CD4-positive, CD25-positive, alpha-beta regulatory T cell (primary cell): ENCODE measurements around the gene STOX2. TPM values are rescaled to one million over a fixed set of nuclear protein-coding genes. Genes with fewer than 3 reads are reported as not detected.
"Not testable (repeated sequence)": the region's sequence is repeated elsewhere in the genome, so short reads cannot be mapped to it uniquely, and the experiment has no call there.

Experiments used
- ATAC-seq, 2 donors: fragments of 150-1000 bp; cut with Tn5 transposase; one replicate each; pipeline ENCODE4 v1.10.0; 2021; ENCODE audit warnings: low read depth in 2 of 2, moderate number of reproducible peaks in 2 of 2, moderate library complexity in 1 of 2
- DNase-seq, 3 donors: peaks; one replicate each; pipeline versions ENCODE4 v3.0.0 to v3.0.0-alpha.2; 2012 to 2022; ENCODE audit warnings: mixed read lengths in 1 of 3
- H3K27ac ChIP-seq: one replicate; pipeline ENCODE4 v1.7.0; 2013; ENCODE audit warnings: mild to moderate bottlenecking, low read length; ENCODE audit not compliant: insufficient read depth, poor library complexity, severe bottlenecking
- H3K27me3 ChIP-seq: one replicate; pipeline ENCODE4 v1.7.0; 2013; ENCODE audit warnings: low read length; ENCODE audit not compliant: control insufficient read depth, insufficient read depth
- H3K36me3 ChIP-seq: one replicate; pipeline ENCODE4 v1.7.0; 2013; ENCODE audit warnings: mild to moderate bottlenecking, low read length, moderate library complexity; ENCODE audit not compliant: control insufficient read depth, insufficient read depth
- H3K4me1 ChIP-seq: 2 replicates; pipeline ENCODE4 v1.7.0; 2013; ENCODE audit warnings: mild to moderate bottlenecking, low read length; ENCODE audit not compliant: insufficient read depth, control insufficient read depth, poor library complexity, severe bottlenecking
- H3K4me3 ChIP-seq: one replicate; pipeline ENCODE4 v1.7.0; 2013; ENCODE audit warnings: low read depth, mild to moderate bottlenecking, low read length, moderate library complexity
- H3K9me3 ChIP-seq, 2 experiments: 1 replicate in 1 of 2; 2 replicates in 1 of 2; pipeline ENCODE4 v1.7.0; 2013; ENCODE audit warnings: low read length in 2 of 2, mild to moderate bottlenecking in 1 of 2, moderate library complexity in 1 of 2; ENCODE audit not compliant: control insufficient read depth in 2 of 2
- H3K27ac Mint-ChIP-seq, 3 donors: one replicate each; pipeline ENCODE4 v1.8.0; 2020 to 2022; ENCODE audit warnings: mild to moderate bottlenecking in 3 of 3, mixed read lengths in 3 of 3, moderate library complexity in 2 of 3
- H3K27me3 Mint-ChIP-seq: one replicate; pipeline ENCODE4 v1.8.0; 2022; ENCODE audit warnings: mild to moderate bottlenecking, mixed read lengths
- H3K36me3 Mint-ChIP-seq: one replicate; pipeline ENCODE4 v1.8.0; 2020; ENCODE audit warnings: mixed read lengths
- H3K4me1 Mint-ChIP-seq, 4 donors: one replicate each; pipeline ENCODE4 v1.8.0; 2020 to 2022; ENCODE audit warnings: mixed read lengths in 4 of 4, mild to moderate bottlenecking in 1 of 4
- H3K4me3 Mint-ChIP-seq, 4 donors: one replicate each; pipeline ENCODE4 v1.8.0; 2020 to 2022; ENCODE audit warnings: mild to moderate bottlenecking in 4 of 4, mixed read lengths in 4 of 4, moderate library complexity in 3 of 4
- H3K9me3 Mint-ChIP-seq, 7 donors: one replicate each; pipeline ENCODE4 v1.8.0; 2020 to 2022; ENCODE audit warnings: mixed read lengths in 7 of 7, mild to moderate bottlenecking in 3 of 7, moderate library complexity in 2 of 7
- polyA plus RNA-seq, 4 donors: library from polyadenylated mRNA; unstranded; fragments of 300-500 nt; fragmentation: Illumina TruSeq; gene quantifications; one replicate each; pipeline ENCODE4 v1.2.3, GENCODE V29; 2021
- total RNA-seq: library from RNA; stranded (reverse); gene quantifications from one replicate; pipeline ENCODE4 v1.2.3, GENCODE V29; 2022

The STOX2 gene
- total and polyA plus RNA-seq, 5 donors from 2014 or later, result not detected

DNA sequence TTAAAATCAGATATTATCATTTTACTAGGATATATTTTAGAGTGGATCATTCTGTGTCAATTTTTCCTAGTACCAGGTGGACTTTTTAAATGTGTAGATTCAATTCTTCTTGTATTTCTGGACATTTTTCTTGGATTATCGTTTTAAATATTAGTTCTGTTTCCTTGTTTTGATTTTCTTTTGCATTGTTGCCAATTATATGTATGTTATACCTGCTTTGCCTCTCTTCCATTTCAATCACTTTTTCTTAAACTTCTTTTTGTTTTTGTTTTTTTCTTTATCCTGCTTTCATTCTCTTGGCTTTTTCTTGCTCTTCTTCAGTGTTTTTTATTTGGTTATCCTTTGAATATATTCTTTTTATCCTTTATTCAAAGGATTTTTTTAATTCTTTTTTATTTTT lies 141.0 kb downstream of the STOX2 start:
- H3K36me3 ChIP-seq, result no peaks in the 10 kb centered on the region
- DNase-seq, result no peak
- Mint-ChIP-seq H3K4me3 (no peak overlapping the region), H3K9me3 (peaks cover 0 to 24% (median 8%) of the 10 kb centered on the region in 7 donors), H3K36me3 (no peaks in the 10 kb centered on the region), H3K27me3 (peaks cover 29% of the 10 kb centered on the region), H3K4me1 (no peaks in the 10 kb centered on the region), H3K27ac (no peak overlapping the region)
- H3K9me3 ChIP-seq, result peaks cover 4 to 11% of the 10 kb centered on the region in 2 experiments
- no peaks in the 10 kb centered on the region for H3K27me3 ChIP-seq
- H3K27ac ChIP-seq, result no peak overlapping the region
- no peak overlapping the region for H3K4me3 ChIP-seq
- no peak for ATAC-seq
- H3K4me1 ChIP-seq, result no peaks in the 10 kb centered on the region

GRCh38 chr4:184051262-184051661 lies 146.2 kb downstream of the STOX2 start:
- not testable (repeated sequence) for H3K36me3 ChIP-seq, H3K4me3 Mint-ChIP-seq, DNase-seq, H3K9me3 ChIP-seq, H3K27ac ChIP-seq, H3K27me3 ChIP-seq, H3K4me1 Mint-ChIP-seq, H3K4me1 ChIP-seq, H3K27ac Mint-ChIP-seq, H3K4me3 ChIP-seq, H3K36me3 Mint-ChIP-seq, ATAC-seq
- H3K9me3 Mint-ChIP-seq, result peaks cover 0 to 19% (median 7%) of the 10 kb centered on the region in 7 donors
- H3K27me3 Mint-ChIP-seq, result peaks cover 27% of the 10 kb centered on the region

DNA sequence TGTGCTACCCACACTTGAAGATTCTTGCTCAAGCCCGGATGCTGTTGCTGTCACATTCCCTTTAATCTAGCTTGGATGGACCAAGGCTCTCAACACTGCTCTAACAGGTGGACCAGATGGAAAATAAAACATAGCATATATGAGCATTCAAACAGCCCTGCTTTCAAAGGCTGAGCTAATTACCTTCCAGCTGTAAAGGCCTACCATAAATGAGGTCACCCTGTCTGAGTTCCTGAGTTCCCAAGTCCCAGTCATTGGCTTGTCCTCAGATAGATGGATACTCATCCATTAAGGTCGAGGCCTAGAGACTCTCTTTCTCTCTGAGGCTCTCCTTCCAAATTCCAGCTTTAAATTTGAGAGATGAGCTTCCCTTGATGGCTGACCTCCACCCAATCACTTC lies 147.5 kb downstream of the STOX2 start:
- Histone ChIP-seq H3K9me3 (no peaks in the 10 kb centered on the region), H3K27me3 (no peaks in the 10 kb centered on the region), H3K27ac (no peak overlapping the region), H3K4me1 (no peaks in the 10 kb centered on the region), H3K36me3 (no peaks in the 10 kb centered on the region), H3K4me3 (no peak overlapping the region)
- H3K27me3 Mint-ChIP-seq, result peaks cover 22% of the 10 kb centered on the region
- H3K36me3 Mint-ChIP-seq, result no peaks in the 10 kb centered on the region
- H3K27ac Mint-ChIP-seq, result no peak overlapping the region
- H3K4me1 Mint-ChIP-seq, result no peaks in the 10 kb centered on the region
- no peak for ATAC-seq
- peaks cover 0 to 10% (median 3%) of the 10 kb centered on the region in 7 donors for H3K9me3 Mint-ChIP-seq
- DNase-seq, result no peak
- no peak overlapping the region for H3K4me3 Mint-ChIP-seq

GRCh38 chr4:184053434-184053833 lies 148.3 kb downstream of the STOX2 start:
- peak overlapping the region in 1 of 3 donors; percentile 52 for H3K27ac Mint-ChIP-seq
- H3K4me3 Mint-ChIP-seq, result no peak overlapping the region

DNA sequence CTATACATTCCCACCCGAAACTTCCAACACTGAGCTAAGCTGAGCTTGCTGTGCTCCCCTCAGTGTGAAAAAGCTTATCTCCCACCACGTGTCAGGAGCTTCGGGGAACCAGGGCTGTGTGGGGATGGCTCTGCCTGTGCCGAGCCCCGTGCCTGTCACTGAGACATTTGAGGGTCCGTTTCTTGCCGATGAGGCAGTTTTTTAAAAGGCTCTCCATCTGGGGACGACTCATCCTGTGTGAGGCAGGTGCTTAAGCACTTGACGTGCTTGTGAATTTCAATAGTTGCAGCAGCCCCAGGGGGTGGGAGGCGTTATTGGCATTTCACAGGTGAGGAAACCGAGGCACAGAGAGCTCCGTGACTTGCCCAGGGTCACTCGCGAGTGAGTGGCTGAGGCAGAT lies 151.8 kb downstream of the STOX2 start:
- H3K27me3 Mint-ChIP-seq, result peaks cover 17% of the 10 kb centered on the region
- no peaks in the 10 kb centered on the region for H3K36me3 Mint-ChIP-seq
- no peak overlapping the region for H3K27ac Mint-ChIP-seq
- no peak overlapping the region for H3K4me3 ChIP-seq
- no peaks in the 10 kb centered on the region for H3K4me1 Mint-ChIP-seq
- H3K36me3 ChIP-seq, result no peaks in the 10 kb centered on the region
- H3K4me1 ChIP-seq, result no peaks in the 10 kb centered on the region
- H3K9me3 ChIP-seq, result no peaks in the 10 kb centered on the region
- H3K27ac ChIP-seq, result no peak overlapping the region
- H3K27me3 ChIP-seq, result no peaks in the 10 kb centered on the region
- peaks cover 0 to 1% (median 0%) of the 10 kb centered on the region in 7 donors for H3K9me3 Mint-ChIP-seq
- no peak overlapping the region for H3K4me3 Mint-ChIP-seq
- no peak for DNase-seq
- ATAC-seq, result no peak

More at GRCh38 chr4:184053434-184053833, 148.3 kb downstream of the STOX2 start:
- no peaks in the 10 kb centered on the region for H3K36me3 ChIP-seq
- Mint-ChIP-seq H3K36me3 (no peaks in the 10 kb centered on the region), H3K9me3 (peaks cover 0 to 6% (median 1%) of the 10 kb centered on the region in 7 donors), H3K4me1 (no peaks in the 10 kb centered on the region), H3K27me3 (peaks cover 17% of the 10 kb centered on the region)
- H3K4me1 ChIP-seq, result no peaks in the 10 kb centered on the region
- H3K9me3 ChIP-seq, result no peaks in the 10 kb centered on the region
- H3K27me3 ChIP-seq, result no peaks in the 10 kb centered on the region
- H3K4me3 ChIP-seq, result no peak overlapping the region
- H3K27ac ChIP-seq, result no peak overlapping the region
- DNase-seq (no peak), ATAC-seq (no peak)

GRCh38 chr4:184058026-184058425 lies 152.9 kb downstream of the STOX2 start:
- no peaks in the 10 kb centered on the region for H3K9me3 ChIP-seq
- no peak for DNase-seq
- H3K27me3 ChIP-seq, result no peaks in the 10 kb centered on the region
- H3K27me3 Mint-ChIP-seq, result peaks cover 10% of the 10 kb centered on the region
- H3K9me3 Mint-ChIP-seq, result peaks cover 0 to 1% (median 0%) of the 10 kb centered on the region in 7 donors
- no peaks in the 10 kb centered on the region for H3K4me1 Mint-ChIP-seq
- no peaks in the 10 kb centered on the region for H3K36me3 ChIP-seq
- H3K27ac ChIP-seq, result no peak overlapping the region
- H3K4me1 ChIP-seq, result no peaks in the 10 kb centered on the region
- no peak overlapping the region for H3K4me3 Mint-ChIP-seq
- ATAC-seq, result no peak
- H3K27ac Mint-ChIP-seq, result no peak overlapping the region
- no peaks in the 10 kb centered on the region for H3K36me3 Mint-ChIP-seq
- H3K4me3 ChIP-seq, result no peak overlapping the region

DNA sequence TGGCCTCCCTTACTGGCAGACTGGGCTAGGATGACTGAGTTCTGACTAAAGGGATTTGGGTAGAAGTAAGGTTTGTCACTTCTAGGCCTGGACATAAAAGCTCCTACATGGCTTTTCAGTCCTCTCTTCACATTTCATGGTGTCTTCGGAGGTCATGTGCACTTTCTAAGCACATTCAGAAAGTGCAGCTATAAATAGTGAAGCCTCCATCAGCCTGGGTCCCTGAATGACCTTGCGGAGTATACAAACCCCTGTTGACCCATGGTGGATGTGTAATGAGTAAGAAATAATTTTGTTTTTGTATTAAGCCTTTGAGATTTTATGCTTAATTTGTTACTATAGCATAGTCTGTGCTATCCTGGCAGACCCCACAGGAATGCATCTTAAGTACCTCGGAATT lies 154.0 kb downstream of the STOX2 start:
- Histone ChIP-seq H3K36me3 (no peaks in the 10 kb centered on the region), H3K27me3 (no peaks in the 10 kb centered on the region), H3K4me3 (no peak overlapping the region), H3K27ac (no peak overlapping the region), H3K9me3 (no peaks in the 10 kb centered on the region), H3K4me1 (no peaks in the 10 kb centered on the region)
- ATAC-seq (no peak), DNase-seq (no peak)
- Mint-ChIP-seq H3K4me3 (no peak overlapping the region), H3K27me3 (peaks cover 9% of the 10 kb centered on the region), H3K9me3 (peaks cover 0 to 1% (median 0%) of the 10 kb centered on the region in 7 donors), H3K4me1 (no peaks in the 10 kb centered on the region), H3K36me3 (no peaks in the 10 kb centered on the region), H3K27ac (no peak overlapping the region)

DNA sequence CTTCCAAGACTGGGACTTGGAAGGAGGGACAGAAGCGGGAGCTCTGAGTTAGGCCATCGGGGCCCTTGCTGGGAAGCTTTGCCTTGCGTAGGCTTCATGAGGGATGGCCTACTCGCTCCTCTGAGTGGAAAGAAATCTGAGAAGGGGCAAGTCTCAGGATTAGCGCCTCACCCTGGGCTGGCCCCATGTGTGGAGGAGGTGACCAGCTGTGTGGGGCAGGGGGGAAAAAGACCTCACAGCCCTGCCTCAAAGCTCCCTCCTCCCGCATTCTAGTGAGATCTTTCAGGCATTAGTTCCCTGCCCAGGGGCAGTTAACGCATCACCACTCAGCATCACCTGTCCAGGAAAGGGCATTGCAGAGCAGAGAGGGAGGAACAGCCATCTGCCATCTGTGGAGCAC lies 156.5 kb downstream of the STOX2 start:
- H3K27me3 ChIP-seq, result no peaks in the 10 kb centered on the region
- no peaks in the 10 kb centered on the region for H3K36me3 ChIP-seq
- H3K4me3 ChIP-seq, result no peak overlapping the region
- H3K9me3 Mint-ChIP-seq, result peaks cover 0 to 1% (median 0%) of the 10 kb centered on the region in 7 donors
- no peaks in the 10 kb centered on the region for H3K4me1 Mint-ChIP-seq
- H3K27ac Mint-ChIP-seq, result no peak overlapping the region
- no peak for ATAC-seq
- H3K27me3 Mint-ChIP-seq, result no peaks in the 10 kb centered on the region
- no peaks in the 10 kb centered on the region for H3K4me1 ChIP-seq
- H3K36me3 Mint-ChIP-seq, result no peaks in the 10 kb centered on the region
- no peaks in the 10 kb centered on the region for H3K9me3 ChIP-seq
- DNase-seq, result no peak
- no peak overlapping the region for H3K27ac ChIP-seq
- no peak overlapping the region for H3K4me3 Mint-ChIP-seq
